ENCODE measurements around the gene CBL. TPM values are rescaled to one million over a fixed set of nuclear protein-coding genes. Genes with fewer than 3 reads are reported as not detected.

Gene CBL
- total RNA-seq, 2 donors from 2014 or later = 45.4 to 52.7 TPM

DNA sequence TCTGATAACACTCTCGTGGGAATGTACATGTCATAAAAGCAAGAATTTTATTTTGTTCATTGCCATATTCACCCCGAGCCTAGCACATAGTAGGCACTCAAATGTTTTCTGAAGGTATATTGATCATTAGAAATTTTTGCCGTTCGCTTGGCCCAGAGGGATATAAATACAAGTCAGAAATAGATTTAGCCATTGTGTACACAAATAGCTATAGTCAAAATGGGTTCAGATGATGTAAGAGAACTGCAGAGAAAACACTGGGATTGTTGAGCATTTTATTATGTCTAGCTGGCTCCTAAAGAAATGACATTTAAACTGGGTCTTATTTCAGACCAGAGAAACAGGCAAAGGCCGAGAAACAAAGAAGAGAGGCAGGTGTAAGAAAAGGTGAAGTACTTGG is 61.5 kb downstream of the CBL start:
- Mint-ChIP-seq H3K9me3 (no peaks in the 10 kb centered on the region), H3K36me3 (ENCODE audit: insufficient read depth in 2 of 2) (peaks cover 2 to 8% of the 10 kb centered on the region in 2 donors), H3K27me3 (ENCODE audit: low read depth) (no peaks in the 10 kb centered on the region), H3K4me3 (peak overlapping the region; percentile 58 to 74), H3K4me1 (ENCODE audit: low read depth) (peaks cover 40% of the 10 kb centered on the region), H3K27ac (peak overlapping the region; percentile 79)
- ATAC-seq (replicated peaks in 1 of 2) = no peak
- no peak for DNase-seq

DNA sequence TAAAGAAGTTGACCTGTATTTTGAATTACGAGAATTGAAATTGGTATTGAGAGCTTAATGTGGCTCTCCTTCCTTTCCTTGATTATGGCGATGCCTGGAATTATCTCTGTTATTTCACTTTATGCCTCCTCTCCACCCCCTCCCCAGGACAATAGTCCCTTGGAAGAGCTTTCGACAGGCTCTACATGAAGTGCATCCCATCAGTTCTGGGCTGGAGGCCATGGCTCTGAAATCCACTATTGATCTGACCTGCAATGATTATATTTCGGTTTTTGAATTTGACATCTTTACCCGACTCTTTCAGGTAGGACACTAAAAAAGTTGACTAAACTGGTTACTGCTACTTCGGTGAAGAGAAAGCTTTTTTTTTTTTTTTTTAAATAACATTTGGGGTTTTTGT is 67.6 kb downstream of the CBL start:
- ATAC-seq (replicated peaks in 1 of 2) = no peak
- no peak overlapping the region for H3K4me3 Mint-ChIP-seq
- H3K36me3 Mint-ChIP-seq (ENCODE audit: insufficient read depth in 2 of 2) = peaks cover 5 to 23% of the 10 kb centered on the region in 2 donors
- no peak for DNase-seq
- H3K27ac Mint-ChIP-seq = no peak overlapping the region
- no peaks in the 10 kb centered on the region for H3K9me3 Mint-ChIP-seq
- peaks cover under 1% of the 10 kb centered on the region for H3K4me1 Mint-ChIP-seq (ENCODE audit: low read depth)
- no peaks in the 10 kb centered on the region for H3K27me3 Mint-ChIP-seq (ENCODE audit: low read depth)

DNA sequence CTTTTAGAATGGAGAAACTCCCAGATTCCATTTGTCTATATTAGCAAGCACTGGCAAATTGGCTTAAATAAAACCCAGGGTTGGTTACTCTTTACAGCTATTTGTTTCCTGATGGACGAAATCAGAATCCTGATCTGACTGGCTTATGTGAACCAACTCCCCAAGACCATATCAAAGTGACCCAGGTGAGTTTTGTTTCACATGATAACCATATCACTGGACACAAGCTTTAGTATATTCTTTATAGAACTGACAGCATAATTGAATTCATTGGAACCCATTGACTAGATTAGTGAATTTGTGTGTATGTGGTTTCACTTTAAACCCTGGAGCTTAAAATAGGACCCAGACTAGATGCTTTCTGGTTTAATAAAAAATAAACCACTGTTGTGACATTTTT is 71.5 kb downstream of the CBL start:
- Mint-ChIP-seq H3K9me3 (no peaks in the 10 kb centered on the region), H3K27me3 (ENCODE audit: low read depth) (no peaks in the 10 kb centered on the region), H3K4me1 (ENCODE audit: low read depth) (peaks cover 3% of the 10 kb centered on the region), H3K36me3 (ENCODE audit: insufficient read depth in 2 of 2) (peaks cover 5 to 19% of the 10 kb centered on the region in 2 donors), H3K4me3 (no peak overlapping the region), H3K27ac (no peak overlapping the region)
- no peak for DNase-seq
- no peak for ATAC-seq (replicated peaks in 1 of 2)

DNA sequence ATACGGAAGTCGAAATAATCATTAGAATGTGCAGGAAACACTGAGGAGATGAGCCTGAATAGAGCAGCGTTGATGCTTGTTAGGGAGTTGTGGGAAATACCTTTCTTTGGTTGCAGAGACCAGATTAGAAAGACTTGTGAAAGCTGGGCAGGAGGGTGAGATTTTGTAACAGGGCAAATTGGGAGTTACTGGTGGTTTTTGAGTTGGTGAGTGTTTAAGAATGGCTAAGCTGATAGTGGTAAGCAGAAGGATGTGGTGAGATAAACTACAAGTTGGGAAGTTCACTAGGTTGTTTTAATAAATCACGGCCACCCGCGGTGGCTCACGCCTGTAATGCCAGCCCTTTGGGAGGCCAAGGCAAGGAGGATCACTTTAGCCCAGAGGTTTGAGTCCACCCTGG is 76.4 kb downstream of the CBL start:
- H3K4me3 Mint-ChIP-seq = no peak overlapping the region
- peak overlapping the region; percentile 15 for H3K27ac Mint-ChIP-seq
- H3K9me3 Mint-ChIP-seq = no peaks in the 10 kb centered on the region
- H3K4me1 Mint-ChIP-seq (ENCODE audit: low read depth) = peaks cover 19% of the 10 kb centered on the region
- peaks cover 2 to 22% of the 10 kb centered on the region in 2 donors for H3K36me3 Mint-ChIP-seq (ENCODE audit: insufficient read depth in 2 of 2)
- DNase-seq (no peak), ATAC-seq (replicated peaks in 1 of 2) (no peak)
- no peaks in the 10 kb centered on the region for H3K27me3 Mint-ChIP-seq (ENCODE audit: low read depth)

DNA sequence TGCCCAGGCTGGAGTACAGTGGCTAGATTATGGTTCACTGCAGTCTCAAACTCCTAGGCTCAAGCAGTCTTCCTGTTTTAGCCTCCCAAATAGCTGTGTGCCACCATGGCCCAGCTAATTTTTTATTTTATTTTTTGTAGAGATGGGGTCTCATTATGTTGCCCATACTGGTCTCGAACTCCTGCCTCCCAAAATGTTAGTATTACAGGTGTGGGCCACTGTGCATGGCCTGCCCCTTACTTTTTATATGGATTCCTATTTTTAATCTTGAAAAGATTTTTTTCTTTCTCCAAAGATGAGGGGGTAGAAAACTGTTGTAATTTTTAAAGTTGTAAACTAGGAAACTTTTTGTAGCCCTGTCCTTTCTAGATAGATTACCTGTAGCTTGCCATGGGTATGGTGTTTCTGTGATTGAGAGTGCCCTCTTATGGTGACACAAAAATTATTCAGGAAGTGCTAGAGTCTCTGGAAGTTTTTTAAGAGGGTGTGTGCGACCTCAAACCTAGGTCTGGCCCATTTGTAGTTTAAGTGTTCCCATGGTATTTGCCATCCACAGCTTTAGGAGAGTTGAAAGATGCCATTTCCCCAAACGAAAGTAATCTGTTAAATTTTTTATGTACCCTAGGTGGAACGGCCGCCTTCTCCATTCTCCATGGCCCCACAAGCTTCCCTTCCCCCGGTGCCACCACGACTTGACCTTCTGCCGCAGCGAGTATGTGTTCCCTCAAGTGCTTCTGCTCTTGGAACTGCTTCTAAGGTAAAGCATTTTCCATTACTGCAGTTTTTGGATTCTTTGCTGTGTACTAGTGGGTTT is 78.4 kb downstream of the CBL start:
- peaks cover 19% of the 10 kb centered on the region for H3K4me1 Mint-ChIP-seq (ENCODE audit: low read depth)
- no peak overlapping the region for H3K4me3 Mint-ChIP-seq
- DNase-seq (no peak), ATAC-seq (replicated peaks in 1 of 2) (peak; percentile 77)
- no peaks in the 10 kb centered on the region for H3K27me3 Mint-ChIP-seq (ENCODE audit: low read depth)
- no peaks in the 10 kb centered on the region for H3K9me3 Mint-ChIP-seq
- peak overlapping the region; percentile 60 for H3K27ac Mint-ChIP-seq
- H3K36me3 Mint-ChIP-seq (ENCODE audit: insufficient read depth in 2 of 2) = peaks cover 0 to 22% of the 10 kb centered on the region in 2 donors

DNA sequence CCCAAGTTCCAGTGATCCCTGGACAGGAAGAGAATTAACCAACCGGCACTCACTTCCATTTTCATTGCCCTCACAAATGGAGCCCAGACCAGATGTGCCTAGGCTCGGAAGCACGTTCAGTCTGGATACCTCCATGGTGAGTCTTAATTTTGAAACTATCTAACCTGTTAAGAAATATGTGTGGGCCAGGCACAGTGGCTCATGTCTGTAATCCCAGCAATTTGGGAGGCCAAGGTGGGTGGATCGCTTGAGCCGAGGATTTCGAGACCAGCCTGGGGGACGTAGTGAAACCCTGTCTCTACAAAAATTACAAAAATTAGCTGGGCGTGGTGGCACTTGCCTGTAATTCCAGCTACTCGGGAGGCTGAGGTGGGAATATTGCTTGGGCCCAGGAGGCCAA is 79.3 kb downstream of the CBL start:
- DNase-seq (no peak), ATAC-seq (replicated peaks in 1 of 2) (no peak)
- H3K4me1 Mint-ChIP-seq (ENCODE audit: low read depth) = peaks cover 19% of the 10 kb centered on the region
- no peaks in the 10 kb centered on the region for H3K9me3 Mint-ChIP-seq
- no peaks in the 10 kb centered on the region for H3K27me3 Mint-ChIP-seq (ENCODE audit: low read depth)
- no peak overlapping the region for H3K4me3 Mint-ChIP-seq
- peaks cover 0 to 19% of the 10 kb centered on the region in 2 donors for H3K36me3 Mint-ChIP-seq (ENCODE audit: insufficient read depth in 2 of 2)
- H3K27ac Mint-ChIP-seq = no peak overlapping the region

DNA sequence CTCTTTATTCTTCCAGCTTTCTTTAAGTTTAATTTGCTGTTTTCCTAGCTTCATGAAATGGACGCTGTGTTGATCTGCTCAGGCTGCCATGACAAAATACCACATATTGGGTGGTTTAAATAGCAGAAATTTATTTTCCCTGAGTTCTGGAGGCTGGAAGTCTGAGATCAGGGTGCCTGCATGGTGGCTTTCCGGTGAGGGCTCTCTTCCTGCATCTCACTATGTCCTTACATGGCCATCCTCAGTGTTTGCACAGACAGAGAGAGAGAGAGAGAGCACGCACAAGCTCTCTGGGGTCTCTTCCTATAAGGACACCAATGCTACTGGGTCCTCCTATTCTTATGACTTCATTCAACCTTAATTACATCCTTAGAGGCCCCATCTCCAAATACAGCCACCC is 82.1 kb downstream of the CBL start:
- peaks cover 3 to 24% of the 10 kb centered on the region in 2 donors for H3K36me3 Mint-ChIP-seq (ENCODE audit: insufficient read depth in 2 of 2)
- H3K27me3 Mint-ChIP-seq (ENCODE audit: low read depth) = no peaks in the 10 kb centered on the region
- H3K4me3 Mint-ChIP-seq = no peak overlapping the region
- no peaks in the 10 kb centered on the region for H3K9me3 Mint-ChIP-seq
- H3K27ac Mint-ChIP-seq = no peak overlapping the region
- peaks cover 11% of the 10 kb centered on the region for H3K4me1 Mint-ChIP-seq (ENCODE audit: low read depth)
- no peak for DNase-seq
- ATAC-seq (replicated peaks in 1 of 2) = no peak

DNA sequence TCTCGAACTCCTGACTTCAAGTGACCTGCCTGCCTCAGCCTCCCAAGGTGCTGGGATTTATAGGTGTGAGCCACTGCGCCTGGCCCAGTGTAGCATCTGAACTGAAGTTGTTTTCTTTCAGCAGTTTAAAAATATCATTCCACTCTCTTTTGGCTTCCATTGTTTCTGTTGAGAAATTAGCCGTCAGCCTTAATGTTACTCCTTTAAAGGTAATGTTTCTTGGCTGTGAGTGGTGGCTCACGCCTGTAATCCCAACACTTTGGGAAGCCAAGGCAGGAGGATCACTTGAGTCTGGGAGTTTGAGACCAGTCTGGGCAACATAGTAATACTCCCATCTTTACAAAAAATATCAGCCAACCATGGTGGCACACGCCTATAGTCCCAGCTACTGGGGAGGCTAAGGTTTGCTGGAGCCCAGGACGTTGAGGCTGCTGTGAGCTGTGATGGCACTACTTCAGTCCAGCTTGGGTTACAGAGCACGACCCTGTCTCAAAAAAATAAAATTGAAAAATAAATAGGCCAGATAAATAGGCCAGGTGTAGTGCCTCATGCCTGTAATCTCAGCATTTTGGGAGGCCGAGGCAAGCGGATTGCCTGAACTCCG is 84.9 kb downstream of the CBL start:
- no peak overlapping the region for H3K4me3 Mint-ChIP-seq
- ATAC-seq (replicated peaks in 1 of 2) = no peak
- H3K4me1 Mint-ChIP-seq (ENCODE audit: low read depth) = no peaks in the 10 kb centered on the region
- no peaks in the 10 kb centered on the region for H3K27me3 Mint-ChIP-seq (ENCODE audit: low read depth)
- H3K36me3 Mint-ChIP-seq (ENCODE audit: insufficient read depth in 2 of 2) = peaks cover 5 to 18% of the 10 kb centered on the region in 2 donors
- no peak for DNase-seq
- no peak overlapping the region for H3K27ac Mint-ChIP-seq
- no peaks in the 10 kb centered on the region for H3K9me3 Mint-ChIP-seq

DNA sequence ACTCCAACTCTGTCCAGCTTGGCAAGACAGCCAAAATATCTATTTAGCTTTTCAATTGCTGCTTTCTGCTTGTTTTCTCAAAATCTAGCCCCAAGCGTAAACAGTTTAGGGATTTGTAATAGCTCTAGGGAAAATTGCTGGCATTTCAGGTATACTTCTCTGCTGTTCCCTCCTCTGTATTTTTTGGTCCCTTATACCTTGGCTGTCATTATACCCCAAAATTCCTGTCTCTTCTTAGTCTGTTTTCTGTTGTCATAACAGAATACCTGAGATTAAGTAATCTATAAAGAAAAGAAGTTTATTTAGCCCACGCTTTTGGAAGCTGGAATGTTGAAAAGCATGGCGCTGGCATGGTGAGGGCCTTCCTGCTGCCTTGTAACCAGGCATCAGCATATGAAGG is 87.3 kb downstream of the CBL start:
- H3K27me3 Mint-ChIP-seq (ENCODE audit: low read depth) = no peaks in the 10 kb centered on the region
- no peak overlapping the region for H3K27ac Mint-ChIP-seq
- H3K36me3 Mint-ChIP-seq (ENCODE audit: insufficient read depth in 2 of 2) = peaks cover 6 to 15% of the 10 kb centered on the region in 2 donors
- H3K4me1 Mint-ChIP-seq (ENCODE audit: low read depth) = no peaks in the 10 kb centered on the region
- H3K4me3 Mint-ChIP-seq = no peak overlapping the region
- DNase-seq = no peak
- no peaks in the 10 kb centered on the region for H3K9me3 Mint-ChIP-seq
- no peak for ATAC-seq (replicated peaks in 1 of 2)

DNA sequence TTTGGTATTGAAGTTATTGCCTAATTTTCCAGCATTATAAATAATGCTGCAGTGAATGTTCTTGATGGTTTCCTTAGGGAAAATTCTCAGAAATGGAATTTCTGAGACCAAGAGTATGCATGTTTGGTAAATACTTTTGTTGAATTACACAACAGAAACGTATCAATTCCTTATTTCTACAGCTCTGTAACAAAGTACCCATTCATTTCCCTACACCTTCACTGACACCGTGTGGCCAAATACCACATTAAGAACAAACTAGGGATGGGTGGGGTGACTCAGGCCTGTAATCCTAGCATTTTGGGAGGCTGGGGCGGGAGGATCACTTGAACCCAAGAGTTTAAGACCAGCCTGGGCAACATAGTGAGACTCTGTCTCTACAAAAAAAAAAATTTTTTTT is 89.0 kb downstream of the CBL start:
- Mint-ChIP-seq H3K9me3 (no peaks in the 10 kb centered on the region), H3K27ac (no peak overlapping the region), H3K27me3 (ENCODE audit: low read depth) (no peaks in the 10 kb centered on the region), H3K36me3 (ENCODE audit: insufficient read depth in 2 of 2) (peaks cover 6 to 16% of the 10 kb centered on the region in 2 donors), H3K4me1 (ENCODE audit: low read depth) (no peaks in the 10 kb centered on the region), H3K4me3 (no peak overlapping the region)
- ATAC-seq (replicated peaks in 1 of 2) = no peak
- no peak for DNase-seq

DNA sequence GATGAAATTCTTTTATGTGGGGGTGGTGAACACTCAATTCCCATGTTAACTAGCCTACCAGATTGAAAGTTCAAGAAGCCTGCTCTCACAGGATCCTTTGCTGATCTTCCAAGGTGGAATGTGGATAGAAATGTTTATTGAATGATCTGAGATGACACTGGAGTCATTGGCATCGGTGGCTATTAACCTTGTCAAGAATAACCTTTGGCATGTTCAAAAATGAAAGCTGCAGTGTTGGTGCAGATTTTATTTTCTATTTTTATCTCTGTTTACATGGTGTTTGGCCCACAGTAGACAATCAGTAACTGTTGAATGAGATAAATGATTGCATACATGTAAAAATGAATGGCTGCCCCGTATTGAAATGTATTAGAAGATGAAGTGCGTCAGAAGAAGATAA is 91.8 kb downstream of the CBL start:
- Mint-ChIP-seq H3K4me3 (no peak overlapping the region), H3K4me1 (ENCODE audit: low read depth) (no peaks in the 10 kb centered on the region), H3K9me3 (no peaks in the 10 kb centered on the region), H3K27me3 (ENCODE audit: low read depth) (no peaks in the 10 kb centered on the region), H3K27ac (peak overlapping the region; percentile 5), H3K36me3 (ENCODE audit: insufficient read depth in 2 of 2) (peaks cover 4 to 20% of the 10 kb centered on the region in 2 donors)
- ATAC-seq (replicated peaks in 1 of 2) = no peak
- DNase-seq = no peak

DNA sequence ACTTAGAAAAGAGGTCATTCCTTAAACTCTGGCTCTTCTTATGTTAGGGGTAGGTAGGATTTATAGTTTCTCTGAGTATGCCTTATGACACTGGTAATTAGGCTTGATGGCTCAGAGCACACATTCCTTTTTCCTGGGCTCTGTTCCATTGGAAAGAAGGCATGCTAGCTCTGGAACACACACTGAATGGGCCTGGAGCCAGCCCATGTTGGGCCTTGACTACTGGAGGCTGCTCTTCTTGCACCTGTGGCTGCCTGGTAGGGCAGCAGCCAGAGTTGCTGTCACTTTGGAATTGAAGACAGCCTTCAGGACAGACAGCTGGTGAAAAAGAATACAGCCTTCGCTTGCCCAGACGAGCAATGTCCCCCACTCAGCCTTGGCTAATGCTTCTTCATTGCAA is 92.6 kb downstream of the CBL start:
- H3K27ac Mint-ChIP-seq = no peak overlapping the region
- H3K4me1 Mint-ChIP-seq (ENCODE audit: low read depth) = no peaks in the 10 kb centered on the region
- no peaks in the 10 kb centered on the region for H3K27me3 Mint-ChIP-seq (ENCODE audit: low read depth)
- DNase-seq (no peak), ATAC-seq (replicated peaks in 1 of 2) (no peak)
- H3K36me3 Mint-ChIP-seq (ENCODE audit: insufficient read depth in 2 of 2) = peaks cover 3 to 28% of the 10 kb centered on the region in 2 donors
- no peak overlapping the region for H3K4me3 Mint-ChIP-seq
- H3K9me3 Mint-ChIP-seq = no peaks in the 10 kb centered on the region

DNA sequence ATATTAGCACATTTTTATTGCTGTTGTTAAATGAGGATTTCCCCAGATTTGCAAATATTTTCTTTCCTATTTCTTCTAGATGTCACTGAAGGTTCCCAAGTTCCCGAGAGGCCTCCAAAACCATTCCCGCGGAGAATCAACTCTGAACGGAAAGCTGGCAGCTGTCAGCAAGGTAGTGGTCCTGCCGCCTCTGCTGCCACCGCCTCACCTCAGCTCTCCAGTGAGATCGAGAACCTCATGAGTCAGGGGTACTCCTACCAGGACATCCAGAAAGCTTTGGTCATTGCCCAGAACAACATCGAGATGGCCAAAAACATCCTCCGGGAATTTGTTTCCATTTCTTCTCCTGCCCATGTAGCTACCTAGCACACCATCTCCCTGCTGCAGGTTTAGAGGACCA is 93.3 kb downstream of the CBL start:
- Mint-ChIP-seq H3K27ac (no peak overlapping the region), H3K4me1 (ENCODE audit: low read depth) (no peaks in the 10 kb centered on the region), H3K9me3 (no peaks in the 10 kb centered on the region), H3K36me3 (ENCODE audit: insufficient read depth in 2 of 2) (peaks cover 3 to 28% of the 10 kb centered on the region in 2 donors), H3K27me3 (ENCODE audit: low read depth) (no peaks in the 10 kb centered on the region), H3K4me3 (no peak overlapping the region)
- no peak for ATAC-seq (replicated peaks in 1 of 2)
- no peak for DNase-seq
